Measurements from ENCODE around the gene ANKRD42.
"Not testable (repeated sequence)": the region's sequence is repeated elsewhere in the genome, so short reads cannot be mapped to it uniquely, and the experiment has no call there.

The ANKRD42 gene

DNA sequence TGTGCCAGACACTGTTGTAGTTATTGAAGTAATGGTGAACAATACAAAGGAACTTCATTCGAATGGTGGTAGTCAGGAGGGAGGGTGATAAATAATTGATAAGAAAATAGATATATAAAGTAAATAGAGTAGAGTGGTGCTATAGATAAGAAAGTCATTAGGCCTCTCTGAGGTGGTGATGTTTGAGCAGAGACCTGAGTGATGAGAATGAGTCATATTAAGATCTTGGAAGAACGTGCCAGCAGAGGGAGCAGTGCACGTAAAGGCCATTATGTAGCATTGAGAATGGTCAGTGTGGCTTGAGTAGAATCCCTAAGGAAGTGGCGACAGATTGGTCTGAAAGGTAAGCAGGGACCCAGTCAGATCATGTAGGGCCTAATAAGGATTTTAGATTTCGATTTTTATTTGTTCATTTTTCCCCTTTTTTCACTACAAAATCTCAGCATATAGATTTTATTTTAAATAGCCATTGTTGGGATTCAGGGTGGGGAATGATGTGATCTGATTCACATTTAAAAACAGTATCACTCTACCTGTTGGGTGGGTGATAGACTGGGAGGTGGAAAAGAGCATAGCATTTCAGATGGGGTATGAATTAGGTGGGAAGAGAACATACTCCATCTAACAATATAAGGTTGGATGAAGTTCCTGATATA is 47.9 kb downstream of the ANKRD42 start:
- peak; percentile 37 for DNase-seq (ENCODE audit: low read depth)

DNA sequence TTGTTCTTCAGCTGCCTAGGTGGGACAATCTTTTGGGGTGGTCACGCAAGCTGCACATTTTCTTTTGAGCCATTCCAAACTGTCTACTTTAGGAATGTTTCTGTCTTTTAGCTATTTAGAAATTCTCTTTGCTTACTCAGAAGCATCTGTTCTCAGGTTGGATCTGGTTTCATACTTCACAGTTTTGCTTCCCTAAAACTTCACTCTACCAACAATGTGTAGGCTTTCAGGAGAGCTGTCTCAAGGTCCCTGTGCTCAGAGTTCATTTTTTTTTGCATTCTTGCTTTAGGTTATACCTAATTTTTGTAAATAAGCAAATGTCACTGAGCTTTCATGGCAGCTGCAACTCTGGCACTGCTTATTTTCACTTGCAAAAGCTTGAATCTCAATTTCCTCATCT is 55.9 kb downstream of the ANKRD42 start:
- DNase-seq (ENCODE audit: low read depth) = no peak

DNA sequence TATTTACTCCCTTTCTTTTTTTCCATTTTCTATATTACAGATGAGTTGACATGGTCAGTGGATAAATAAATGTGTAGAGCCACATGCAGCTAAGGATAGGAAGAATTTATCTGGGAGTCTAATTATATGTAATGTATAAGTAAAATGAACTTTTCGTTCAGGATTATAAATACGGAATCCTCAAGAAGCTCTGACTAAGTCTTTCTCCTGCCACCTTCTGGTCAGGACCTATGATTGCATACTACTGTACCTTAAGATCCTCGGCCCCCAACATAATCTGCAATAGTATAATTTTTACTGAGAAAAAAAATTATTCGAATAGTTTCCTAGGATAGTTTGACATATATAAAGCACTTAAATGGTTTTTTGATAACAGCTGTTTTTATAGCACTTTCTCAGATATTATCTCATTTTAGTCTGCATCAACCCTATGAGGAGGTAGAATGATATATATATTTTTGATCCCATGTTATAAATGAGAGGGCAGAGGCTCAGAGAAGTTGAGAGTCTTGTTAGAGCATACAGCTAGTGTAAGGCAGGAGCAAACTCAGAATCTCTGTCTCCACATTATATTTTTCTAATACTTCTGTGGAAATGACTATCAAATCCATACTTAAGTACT is 56.6 kb downstream of the ANKRD42 start:
- DNase-seq (ENCODE audit: low read depth) = peak; percentile 14

DNA sequence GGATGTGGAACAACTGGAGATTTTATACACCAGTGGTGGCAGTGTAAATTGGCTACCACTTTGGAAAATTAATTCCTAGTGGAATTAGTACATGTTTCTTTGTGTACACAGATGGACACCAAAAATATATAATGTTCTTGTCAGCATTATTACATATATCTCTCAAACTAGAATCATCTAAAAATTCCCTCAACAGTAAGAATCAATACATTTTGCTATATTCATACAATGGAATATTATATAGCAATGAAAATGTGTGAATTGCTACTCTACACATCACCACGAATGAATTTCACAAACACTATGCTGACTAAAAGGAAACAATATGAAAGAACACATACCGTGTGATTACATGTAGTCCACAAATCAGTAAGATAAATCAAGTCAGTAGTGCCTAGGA is 58.8 kb downstream of the ANKRD42 start:
- DNase-seq (ENCODE audit: low read depth) = no peak

DNA sequence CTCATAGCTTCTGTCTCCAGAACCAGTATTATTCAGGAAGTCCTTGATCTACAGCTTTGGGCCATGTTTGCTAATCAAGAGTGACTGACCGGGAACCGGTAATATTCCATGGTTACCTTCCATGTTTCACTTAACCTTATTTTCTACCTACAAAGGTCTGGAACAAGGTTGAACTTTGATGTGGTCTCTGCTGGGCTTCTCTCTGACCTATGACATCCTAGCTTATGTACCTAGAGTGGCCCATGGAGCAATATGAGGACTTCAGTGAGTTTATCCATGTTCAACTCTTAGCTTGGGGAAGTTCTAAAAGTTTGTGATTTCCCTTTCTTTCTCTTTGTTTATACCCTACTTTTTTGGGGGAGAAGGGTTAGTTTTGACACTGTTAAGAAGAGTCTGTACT is 59.4 kb downstream of the ANKRD42 start:
- DNase-seq (ENCODE audit: low read depth) = no peak

DNA sequence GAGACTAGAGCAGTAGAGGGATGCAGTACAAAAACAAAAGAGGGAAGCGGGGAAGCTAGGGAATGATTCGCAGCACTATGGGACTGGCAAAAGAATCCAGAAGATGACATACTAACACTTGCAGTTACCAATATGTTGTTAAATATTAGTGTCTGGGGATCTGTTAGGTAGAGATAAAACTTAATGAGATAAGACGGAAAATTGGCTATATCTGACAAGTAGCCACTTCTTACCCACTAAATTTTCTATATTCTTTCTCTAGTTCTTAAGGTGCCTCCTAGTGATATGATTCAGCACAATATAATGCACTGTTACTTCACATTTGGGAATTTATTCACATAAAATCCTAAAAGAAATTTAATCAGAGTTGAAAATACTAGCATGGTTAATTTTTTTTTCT is 61.9 kb downstream of the ANKRD42 start:
- no peak for DNase-seq (ENCODE audit: low read depth)

DNA sequence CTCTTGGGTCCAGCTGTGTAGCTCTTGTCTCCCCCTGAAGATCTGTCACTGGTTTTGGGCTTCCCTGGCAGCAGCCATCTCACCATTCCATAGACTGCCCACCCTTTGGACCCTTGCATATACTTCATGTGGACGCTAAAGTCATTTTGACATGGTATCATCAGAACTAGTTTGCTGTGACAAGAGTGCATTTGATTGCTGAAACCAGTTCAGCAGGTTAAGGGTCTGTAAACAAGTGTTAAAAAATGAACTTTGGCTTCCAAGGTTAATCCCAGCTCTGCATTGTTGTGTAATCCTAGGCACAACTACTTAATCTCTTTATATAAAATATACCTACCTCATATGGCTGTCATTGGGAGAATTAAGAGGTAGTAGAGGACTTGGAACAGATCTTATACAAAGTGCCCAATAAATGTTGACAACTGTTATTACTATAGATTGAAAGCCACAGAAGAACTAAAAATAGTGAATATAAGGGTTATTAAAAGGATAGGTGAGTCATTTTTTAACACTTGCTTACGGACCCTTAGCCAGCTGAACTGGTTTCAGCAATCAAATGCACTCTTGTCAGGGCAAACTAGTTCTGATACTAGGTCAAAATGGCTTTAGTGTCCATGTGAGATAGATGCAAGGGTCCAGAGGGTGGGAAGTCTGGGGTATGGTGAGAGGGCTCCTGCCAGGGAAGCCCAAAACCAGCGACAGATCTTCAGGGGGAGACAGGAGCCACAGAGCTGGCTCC is 63.3 kb downstream of the ANKRD42 start:
- no peak for DNase-seq (ENCODE audit: low read depth)

DNA sequence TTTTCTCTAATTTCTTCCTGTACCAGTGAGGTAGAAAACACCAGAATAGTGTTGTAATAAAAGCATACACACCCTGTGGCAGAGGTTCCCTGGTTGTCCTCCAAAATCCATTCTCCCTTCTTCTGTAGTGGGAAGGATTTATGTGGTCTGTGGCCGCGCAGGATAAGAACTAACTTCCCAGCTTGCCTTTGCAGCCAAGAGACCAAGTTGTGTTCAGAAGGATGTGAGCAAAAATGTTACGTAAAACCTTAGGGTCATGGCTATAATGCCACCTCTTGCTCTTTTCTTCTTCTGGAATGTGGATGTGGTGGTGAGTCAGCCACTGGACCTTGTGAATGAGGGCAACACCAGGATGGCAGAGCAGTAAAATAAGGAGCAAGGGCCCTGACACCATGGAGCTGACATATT is 64.3 kb downstream of the ANKRD42 start:
- DNase-seq (ENCODE audit: low read depth) = no peak

DNA sequence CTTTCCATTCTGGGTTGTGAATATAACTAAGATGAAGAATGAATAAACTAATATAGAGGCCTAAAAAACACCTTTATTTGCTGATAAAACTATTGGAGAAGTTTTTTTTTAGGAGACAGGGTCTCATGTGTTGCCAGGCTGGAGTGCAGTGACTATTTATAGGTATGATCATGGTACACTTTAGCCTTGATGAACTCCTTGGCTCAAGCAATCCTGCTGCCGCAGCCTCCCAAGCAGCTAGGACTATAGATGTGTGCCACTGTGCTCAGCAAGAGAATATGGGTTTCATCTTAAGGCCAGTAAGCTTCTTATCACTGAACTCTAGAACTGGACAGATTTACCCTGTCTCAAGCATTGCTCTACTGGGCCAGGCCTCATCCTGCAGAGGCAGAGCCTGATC is 66.0 kb downstream of the ANKRD42 start:
- DNase-seq (ENCODE audit: low read depth) = no peak

DNA sequence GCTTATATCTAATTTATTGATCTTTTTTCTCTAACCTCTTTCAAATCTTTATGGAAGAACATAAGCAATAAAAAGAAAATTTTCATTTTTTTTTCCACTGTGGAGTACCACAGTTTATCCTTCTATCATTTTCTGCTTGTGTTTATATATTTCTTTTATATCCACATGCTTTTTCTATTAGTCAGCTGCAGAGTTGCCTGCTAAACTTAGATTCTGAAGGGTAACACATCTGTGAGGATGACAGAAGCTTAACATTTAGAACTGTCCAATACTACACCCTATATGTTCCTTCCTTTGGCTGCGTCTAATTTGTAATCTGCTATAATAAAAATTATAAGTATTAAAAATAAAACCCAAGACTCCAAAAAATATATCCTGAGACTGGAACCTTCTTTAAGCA is 71.8 kb downstream of the ANKRD42 start:
- DNase-seq (ENCODE audit: low read depth) = no peak

DNA sequence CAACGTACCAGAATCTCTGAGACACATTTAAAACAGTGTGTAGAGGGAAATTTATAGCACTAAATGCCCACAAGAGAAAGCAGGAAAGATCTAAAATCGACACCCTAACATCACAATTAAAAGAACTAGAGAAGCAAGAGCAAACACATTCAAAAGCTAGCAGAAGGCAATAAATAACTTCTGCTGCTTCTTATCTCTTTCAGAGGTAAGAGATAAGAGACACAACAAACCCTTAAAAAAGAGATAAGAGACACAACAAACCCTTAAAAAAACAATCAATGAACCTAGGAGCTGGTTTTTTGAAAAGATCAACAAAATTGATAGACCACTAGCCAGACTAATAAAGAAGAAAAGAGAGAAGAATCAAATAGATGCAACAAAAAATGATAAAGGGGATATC is 75.6 kb downstream of the ANKRD42 start:
- DNase-seq (ENCODE audit: low read depth) = not testable (repeated sequence)

DNA sequence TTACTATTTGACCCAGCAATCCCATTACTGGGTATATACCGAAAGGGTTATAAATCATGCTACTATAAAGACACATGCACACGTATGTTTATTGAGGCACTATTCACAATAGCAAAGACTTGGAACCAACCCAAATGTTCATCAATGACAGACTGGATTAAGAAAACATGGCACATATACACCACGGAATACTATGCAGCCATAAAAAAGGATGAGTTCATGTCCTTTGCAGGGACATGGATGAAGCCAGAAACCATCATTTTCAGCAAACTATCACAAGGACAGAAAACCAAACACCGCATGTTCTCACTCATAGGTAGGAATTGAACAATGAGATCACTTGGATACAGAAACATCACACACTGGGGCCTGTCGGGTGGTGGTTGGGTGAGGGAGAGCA is 78.2 kb downstream of the ANKRD42 start:
- not testable (repeated sequence) for DNase-seq (ENCODE audit: low read depth)

DNA sequence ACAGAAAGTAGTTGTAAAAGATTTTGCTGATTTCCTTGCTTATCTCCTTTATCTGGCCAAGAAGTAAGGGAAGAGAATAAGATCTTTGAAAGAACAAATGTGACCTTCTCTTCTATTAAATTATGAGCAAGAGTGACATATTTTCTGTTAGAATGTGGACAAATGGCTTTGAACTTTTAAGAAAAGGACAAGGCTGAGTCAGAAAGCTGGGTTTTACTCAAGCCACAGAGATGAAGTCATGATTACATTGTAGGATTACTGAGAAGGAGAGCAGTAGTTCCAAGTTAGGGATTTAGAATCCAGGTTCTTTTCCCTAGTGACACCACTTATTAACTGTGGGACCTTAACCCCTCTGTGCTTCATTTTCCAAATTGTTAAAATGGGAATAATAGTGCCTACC is 79.1 kb downstream of the ANKRD42 start:
- no peak for DNase-seq (ENCODE audit: low read depth)

DNA sequence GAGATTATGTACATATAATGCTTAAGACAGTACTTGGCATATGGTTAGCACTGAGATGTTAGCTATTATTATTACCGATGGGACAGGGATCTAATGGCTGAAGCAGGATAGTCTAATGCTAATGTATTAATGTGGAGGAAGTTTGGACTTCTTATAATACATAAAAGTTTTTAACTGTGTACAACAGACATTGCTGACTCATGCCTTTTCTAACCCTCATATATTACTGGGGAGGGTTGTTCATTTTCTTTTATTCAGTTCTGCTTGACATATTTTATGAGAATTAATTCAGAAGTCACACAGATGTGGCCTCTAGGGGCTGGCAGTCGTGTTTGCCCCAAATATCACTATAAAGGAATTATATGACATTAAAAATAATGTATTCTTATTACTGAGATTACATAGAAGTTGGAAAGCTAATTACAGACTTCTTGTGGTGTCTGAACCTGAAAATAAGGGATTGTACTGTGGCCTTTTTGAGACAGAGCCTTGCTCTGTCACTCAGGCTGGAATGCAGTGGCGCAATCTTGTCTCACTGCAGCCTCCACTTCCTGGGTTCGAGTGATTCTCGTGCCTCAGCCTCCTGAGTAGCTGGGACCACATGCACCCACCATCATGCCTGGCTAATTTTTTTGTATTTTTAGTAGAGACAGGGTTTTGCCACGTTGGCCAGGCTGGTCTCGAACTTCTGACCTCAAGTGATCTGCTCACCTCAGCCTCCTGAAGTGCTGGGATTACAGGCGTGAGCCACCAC is 82.6 kb downstream of the ANKRD42 start:
- no peak for DNase-seq (ENCODE audit: low read depth)

DNA sequence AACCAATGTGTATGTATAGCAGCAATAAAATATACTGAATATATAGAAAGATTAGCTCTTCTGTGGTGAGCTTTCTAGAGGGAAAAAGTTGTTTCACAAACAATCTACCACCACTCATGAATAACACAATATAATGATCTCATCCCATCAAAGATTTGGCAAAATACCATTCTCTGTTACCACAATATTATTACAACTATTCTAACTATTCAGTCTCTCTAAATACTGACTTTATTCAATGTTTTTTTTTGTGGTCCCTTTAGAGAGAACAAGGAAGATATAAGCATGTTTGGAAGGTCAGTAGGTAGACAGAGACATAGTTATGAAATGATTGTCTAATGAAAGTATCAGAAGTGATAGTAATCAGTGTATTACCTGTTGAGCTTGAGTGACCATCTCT is 84.8 kb downstream of the ANKRD42 start:
- DNase-seq (ENCODE audit: low read depth) = no peak

DNA sequence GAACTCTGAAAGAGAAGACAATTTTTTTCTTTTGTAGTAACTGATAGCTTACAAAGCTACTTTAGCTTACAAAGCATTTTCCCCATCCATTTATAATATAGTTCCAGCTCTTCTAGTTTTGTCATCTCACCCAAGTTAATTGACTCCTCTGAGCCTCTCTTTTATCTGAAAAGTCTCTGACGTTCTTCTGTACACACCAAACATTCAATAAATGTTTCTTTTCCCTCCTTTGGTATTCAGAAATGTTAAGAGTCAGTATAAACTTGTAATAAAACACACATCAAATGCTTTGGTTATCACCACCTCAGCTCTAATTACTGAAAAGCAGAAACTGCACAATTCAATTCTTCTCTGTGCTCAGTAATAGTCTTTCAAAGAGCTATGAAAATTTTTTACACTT is 86.7 kb downstream of the ANKRD42 start:
- no peak for DNase-seq (ENCODE audit: low read depth)

DNA sequence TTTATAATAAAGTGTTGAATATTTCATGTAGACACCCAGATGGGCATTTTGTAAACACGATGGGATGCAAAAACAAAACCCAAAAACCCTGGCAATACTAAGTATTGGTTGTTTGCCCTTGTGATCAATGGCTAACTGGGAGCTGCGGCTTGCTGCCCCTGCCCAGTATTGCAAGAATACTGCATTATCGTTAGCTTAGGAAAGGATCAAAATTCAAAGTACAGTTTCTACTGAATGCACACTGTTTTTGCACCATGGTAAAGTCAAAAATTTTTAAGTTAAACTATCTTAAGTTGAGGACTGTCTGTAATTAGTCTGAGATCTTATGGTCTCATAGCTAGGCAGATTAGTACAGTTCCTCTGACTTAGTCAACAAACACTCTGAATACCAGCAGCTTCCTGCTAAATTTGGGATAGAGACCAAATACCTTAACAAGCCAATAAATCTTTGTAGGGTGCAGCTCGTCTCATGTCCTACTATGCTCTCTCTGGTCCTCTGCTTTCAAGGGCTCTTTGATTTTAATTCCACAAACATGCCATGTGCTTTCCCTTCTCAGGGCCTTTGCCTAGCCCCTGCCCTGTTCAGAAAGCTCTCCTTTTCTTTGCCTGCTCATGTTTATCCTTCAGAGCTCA is 88.7 kb downstream of the ANKRD42 start:
- DNase-seq (ENCODE audit: low read depth) = no peak

DNA sequence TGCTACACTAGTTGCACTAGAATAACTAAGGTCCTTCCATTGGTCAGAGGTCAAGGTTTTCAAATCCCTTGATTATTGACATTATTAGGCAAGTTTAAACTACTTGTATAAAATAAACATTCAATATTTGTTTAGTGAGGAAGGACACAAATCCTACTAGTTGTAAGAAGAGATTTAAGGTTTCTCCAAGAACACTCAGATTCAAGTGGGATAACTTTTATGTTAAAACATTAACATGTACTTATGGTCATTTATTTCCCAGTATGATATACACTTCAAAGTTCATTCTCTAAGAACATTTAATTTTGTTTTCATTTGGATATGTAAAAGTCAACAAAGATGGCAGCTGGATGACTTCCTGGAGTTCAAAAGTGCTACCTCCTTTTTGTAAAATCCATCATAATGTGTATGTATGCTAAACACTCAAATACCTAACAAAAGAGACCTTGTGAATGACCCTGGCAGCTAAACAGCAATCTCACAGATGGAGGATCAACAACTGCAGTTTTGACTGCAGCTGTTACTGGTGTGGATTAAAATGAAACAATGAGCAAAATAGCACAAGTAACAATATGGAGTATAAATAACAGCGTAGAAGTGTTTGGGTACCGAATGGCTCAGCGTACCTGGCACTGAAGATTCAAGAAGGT is 91.1 kb downstream of the ANKRD42 start:
- DNase-seq (ENCODE audit: low read depth) = no peak

DNA sequence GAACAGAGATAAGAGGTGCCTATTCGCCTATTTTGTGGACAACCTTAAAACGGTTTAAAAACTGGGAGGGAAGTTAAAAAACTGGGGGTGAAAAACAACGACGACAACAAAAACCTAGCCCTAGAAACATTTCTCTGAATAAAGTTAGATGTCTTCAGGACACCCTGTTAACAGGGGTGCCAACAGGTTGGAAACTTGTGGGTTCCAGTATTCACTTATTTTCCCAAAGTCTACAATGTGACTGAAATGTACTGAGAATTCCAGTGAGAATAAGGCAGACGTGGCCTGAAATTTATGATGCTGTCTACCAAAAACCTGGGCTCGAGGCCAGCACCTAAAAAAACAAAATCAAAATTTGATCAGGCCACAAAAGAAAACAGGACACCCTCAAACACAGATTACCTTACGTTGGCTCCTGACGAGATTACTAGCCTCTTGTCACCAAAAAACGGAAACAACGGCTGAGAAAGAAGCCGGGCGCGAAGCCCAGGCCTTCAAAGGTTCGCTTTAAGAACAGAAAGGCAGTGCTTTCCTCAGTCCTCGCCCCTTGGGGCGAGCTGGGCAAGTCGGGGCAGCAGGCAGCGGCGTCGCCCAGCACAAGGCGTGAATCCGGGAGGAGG is 91.7 kb downstream of the ANKRD42 start:
- no peak for DNase-seq (ENCODE audit: low read depth)

DNA sequence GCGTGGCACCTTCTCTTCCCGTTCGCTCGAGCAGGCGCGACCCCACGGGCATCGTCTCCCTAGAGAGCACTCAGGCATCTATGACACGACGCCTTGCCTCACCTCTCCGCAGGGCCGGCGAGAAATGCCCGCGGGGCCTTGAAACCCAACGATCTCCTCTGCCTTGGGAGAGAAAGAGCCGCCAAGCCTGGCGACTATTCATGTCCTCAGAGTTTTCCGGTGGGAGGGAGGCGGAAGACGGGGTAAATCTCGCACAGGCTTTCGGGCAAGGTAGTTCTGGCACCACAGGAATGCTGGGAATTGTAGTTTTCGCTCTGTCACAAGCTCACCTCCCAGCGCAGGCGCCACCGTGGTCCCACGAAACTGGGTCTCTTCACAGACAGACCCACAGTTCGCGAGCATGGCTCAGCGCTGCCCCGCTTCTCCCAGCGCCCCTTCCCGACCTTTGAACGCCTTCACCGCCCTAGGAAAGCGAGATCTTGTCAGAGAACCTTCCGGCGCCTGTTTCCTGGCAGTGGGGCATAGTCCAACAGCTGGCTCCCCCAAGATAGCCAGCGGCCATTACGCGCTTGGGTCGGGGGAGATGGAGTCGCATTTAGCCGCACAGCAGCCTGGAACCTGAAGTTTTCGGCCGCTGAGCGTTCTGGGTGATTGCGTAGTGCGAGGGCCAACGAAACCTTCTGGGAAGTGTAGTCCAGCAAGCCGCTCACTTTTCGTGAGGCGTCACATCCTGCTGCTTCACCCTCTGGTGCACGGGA is 92.4 kb downstream of the ANKRD42 start, which contains the start of gene CCDC90B:
Gene CCDC90B, minus strand, starts transcription at position 597 of the 758 bp plus-strand sequence. Its CDS starts 395 bp downstream, at position 202.
- peak; percentile 92 for DNase-seq (ENCODE audit: low read depth)

Measured in CMK (cell line).